Spleen (tissue), 11 donors: ENCODE results near the gene FUOM. TPM values are rescaled to one million over a fixed set of nuclear protein-coding genes. Genes with fewer than 3 reads are reported as not detected.

Experiments used
- DNase-seq: peaks from one replicate; pipeline ENCODE4 v3.0.0-alpha.2; 2020
- H3K27ac ChIP-seq, 8 donors: fragments of 200-600 bp; sonication (generic) in 7 of 8; 1 replicate in 4 of 8; 2 replicates in 4 of 8; pipeline versions ENCODE4 v1.5.0 to v1.8.0; 2016 to 2021; ENCODE audit warnings: inconsistent platforms in 4 of 8, mild to moderate bottlenecking in 4 of 8, moderate library complexity in 1 of 8
- H3K27me3 ChIP-seq, 7 donors: fragments of 200-600 bp; sonication (generic) in 6 of 7; replicated peaks in 1 of 7; 1 replicate in 4 of 7; 2 replicates in 3 of 7; pipeline versions ENCODE4 v1.5.0 to v1.8.0; 2016 to 2021; ENCODE audit warnings: inconsistent platforms in 3 of 7, mild to moderate bottlenecking in 1 of 7
- H3K36me3 ChIP-seq, 6 donors: fragments of 200-600 bp; sonication (generic) in 5 of 6; 1 replicate in 4 of 6; 2 replicates in 2 of 6; pipeline versions ENCODE4 v1.5.0 to v1.8.0; 2016 to 2021; ENCODE audit warnings: inconsistent platforms in 2 of 6
- H3K4me1 ChIP-seq, 6 donors: fragments of 200-600 bp; sonication (generic) in 5 of 6; 1 replicate in 3 of 6; 2 replicates in 3 of 6; pipeline versions ENCODE4 v1.5.0 to v1.8.0; 2016 to 2021; ENCODE audit warnings: inconsistent platforms in 3 of 6
- H3K4me3 ChIP-seq, 8 donors: fragments of 200-600 bp; sonication (generic) in 7 of 8; 1 replicate in 4 of 8; 2 replicates in 4 of 8; pipeline versions ENCODE4 v1.5.0 to v1.8.0; 2016 to 2021; ENCODE audit warnings: inconsistent platforms in 4 of 8, mild to moderate bottlenecking in 4 of 8, moderate library complexity in 2 of 8
- H3K9me3 ChIP-seq, 8 donors: fragments of 200-600 bp; sonication (generic) in 7 of 8; 1 replicate in 4 of 8; 2 replicates in 4 of 8; pipeline versions ENCODE4 v1.5.0 to v1.8.0; 2016 to 2021; ENCODE audit warnings: inconsistent platforms in 4 of 8
- POLR2A ChIP-seq, 3 donors: fragments of 450-650 bp; IDR thresholded peaks; one replicate each; pipeline ENCODE4 v1.5.1; 2017; ENCODE audit warnings: antibody characterized with exemption in 3 of 3, mild to moderate bottlenecking in 1 of 3
- POLR2AphosphoS5 ChIP-seq, 3 donors: sonication (generic); formaldehyde crosslinking; IDR thresholded peaks; one replicate each; pipeline ENCODE4 v1.5.1; 2017; ENCODE audit warnings: antibody characterized with exemption in 3 of 3
- WGBS, 5 donors: extraction: QIAGEN DNeasy Blood & Tissue Kit in 3 of 5; methylation state at CpG; one replicate each; pipeline versions ENCODE4 v1.1.5 to v1.1.7; 2013 to 2018; 5-methylcytosine and 5-hydroxymethylcytosine counted together
- intact Hi-C: fragments of 100-400 bp; cut with DNase I; formaldehyde crosslinking; loops from one replicate; pipeline ENCODE4 v1.15.0; 2023; ENCODE audit warnings: low total_unique reads
- polyA plus RNA-seq, 3 donors: library from polyadenylated mRNA; stranded (reverse); fragments of 200-250 nt; gene quantifications; one replicate each; pipeline ENCODE4 v1.2.1, GENCODE V29; 2013
- total RNA-seq, 7 donors: library from RNA; depleted of rRNA in 3 of 7; stranded (reverse); fragments of >200 nt in 3 of 7; fragmentation: NEBNext Ultra II Directional in 4 of 7; extraction: Animal tissue kit (Norgen Biotek cat#: 25700) in 4 of 7; gene quantifications; one replicate each; pipeline versions ENCODE4 v1.1.0 to v1.2.1, GENCODE V29; 2016 to 2021
- TF ChIP-seq, protein P1 (sequence below), 11 experiments: fragments of 200-600 bp in 7 of 11; fragments of 450-650 bp in 4 of 11; sonication (generic) in 4 of 11; IDR thresholded peaks in 8 of 11; conservative IDR thresholded peaks in 3 of 11; 1 replicate in 7 of 11; 2 replicates in 4 of 11; pipeline versions ENCODE4 v1.4.0 to v1.8.0; 2016 to 2021; ENCODE audit warnings: antibody characterized with exemption in 11 of 11, inconsistent platforms in 4 of 11, mild to moderate bottlenecking in 1 of 11
- donor health status: healthy with polysubstance abuse.
- donor health status: DM: no; HTN: no; CAD: no; lungs with moderate emphysema.
- donor health status: DM: no; HTN: no; CAD: no.
- donor health status: Bipolar disorder and iron deficiency.
- donor health status: healthy.
- donor health status: DM: no; HTN: no; CAD: no.
- donor health status: DM: yes; HTN: yes; CAD: no.

Gene FUOM
- total and polyA plus RNA-seq, 10 donors: 25.3 to 79.6 (median 34.6) TPM

DNA sequence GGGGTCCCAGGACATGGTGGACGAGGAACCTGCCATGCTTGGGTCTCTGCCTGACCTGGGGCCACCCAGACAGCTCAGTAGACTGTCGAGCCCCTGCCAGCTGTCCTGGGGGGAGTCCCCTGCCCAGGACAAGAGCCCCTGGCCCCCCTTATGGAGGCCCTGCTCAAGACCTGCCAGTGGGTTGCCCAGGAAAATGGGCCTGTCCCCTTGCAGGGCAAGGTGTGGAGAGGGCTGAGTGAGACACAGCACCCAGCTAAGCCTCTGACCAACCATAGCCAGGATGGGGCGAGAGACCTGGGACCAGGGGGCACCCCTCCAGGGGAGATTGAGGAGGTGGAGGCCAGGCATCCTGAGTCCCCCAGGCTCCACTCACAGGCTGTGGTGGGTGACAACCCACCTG, 1.8 kb downstream of the FUOM start:
- 91 to 100% (median 100%) methylated on average over 1 to 3 of the region's 3 CpGs for WGBS, 5 donors
- DNase-seq: no peak

DNA sequence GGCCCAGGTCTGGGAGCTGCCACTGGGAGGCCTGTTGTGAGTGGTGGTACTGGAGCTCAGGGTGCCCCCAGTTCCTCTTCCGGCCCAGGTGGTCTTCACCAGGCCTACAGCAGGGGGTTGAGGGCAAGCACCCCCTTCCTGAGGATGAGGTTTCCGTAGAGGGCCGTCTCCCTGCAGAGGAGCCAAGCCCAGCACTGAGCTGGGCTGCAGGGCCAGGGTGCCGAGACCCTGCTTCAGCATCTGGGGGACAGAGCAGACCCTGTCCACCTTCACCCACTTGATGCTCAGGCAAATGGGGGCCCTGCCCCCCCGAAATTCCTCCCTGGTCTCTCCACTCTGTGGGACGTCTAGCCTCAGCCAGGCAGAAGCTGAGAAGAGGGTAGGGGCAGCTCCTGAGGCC, 2.6 kb downstream of the FUOM start:
- Histone ChIP-seq H3K27ac (no peak overlapping the region), H3K4me1 (peaks cover 8 to 29% (median 20%) of the 10 kb centered on the region in 6 donors), H3K9me3 (no peaks in the 10 kb centered on the region), H3K36me3 (peaks cover 0 to 18% (median 0%) of the 10 kb centered on the region in 6 donors), H3K27me3 (peaks cover 0 to 10% (median 0%) of the 10 kb centered on the region in 7 donors), H3K4me3 (no peak overlapping the region)
- 83 to 94% (median 88%) methylated on average over 4 to 6 of the region's 6 CpGs for WGBS, 5 donors
- TF ChIP-seq POLR2AphosphoS5 (IDR thresholded peaks at IDR 0.05) (no peak), POLR2A (IDR thresholded peaks at IDR 0.05) (no peak)
- TF ChIP-seq, protein P1, sequence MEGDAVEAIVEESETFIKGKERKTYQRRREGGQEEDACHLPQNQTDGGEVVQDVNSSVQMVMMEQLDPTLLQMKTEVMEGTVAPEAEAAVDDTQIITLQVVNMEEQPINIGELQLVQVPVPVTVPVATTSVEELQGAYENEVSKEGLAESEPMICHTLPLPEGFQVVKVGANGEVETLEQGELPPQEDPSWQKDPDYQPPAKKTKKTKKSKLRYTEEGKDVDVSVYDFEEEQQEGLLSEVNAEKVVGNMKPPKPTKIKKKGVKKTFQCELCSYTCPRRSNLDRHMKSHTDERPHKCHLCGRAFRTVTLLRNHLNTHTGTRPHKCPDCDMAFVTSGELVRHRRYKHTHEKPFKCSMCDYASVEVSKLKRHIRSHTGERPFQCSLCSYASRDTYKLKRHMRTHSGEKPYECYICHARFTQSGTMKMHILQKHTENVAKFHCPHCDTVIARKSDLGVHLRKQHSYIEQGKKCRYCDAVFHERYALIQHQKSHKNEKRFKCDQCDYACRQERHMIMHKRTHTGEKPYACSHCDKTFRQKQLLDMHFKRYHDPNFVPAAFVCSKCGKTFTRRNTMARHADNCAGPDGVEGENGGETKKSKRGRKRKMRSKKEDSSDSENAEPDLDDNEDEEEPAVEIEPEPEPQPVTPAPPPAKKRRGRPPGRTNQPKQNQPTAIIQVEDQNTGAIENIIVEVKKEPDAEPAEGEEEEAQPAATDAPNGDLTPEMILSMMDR (IDR thresholded peaks at IDR 0.05 in 8 of 11, conservative IDR thresholded peaks at IDR 0.05 in 3 of 11): no peak
- no peak for DNase-seq
- intact Hi-C loops: no loop called here

More for the DNA sequence above, 1.8 kb downstream of the FUOM start:
- Histone ChIP-seq H3K4me3 (no peak overlapping the region), H3K4me1 (peaks cover 8 to 33% (median 20%) of the 10 kb centered on the region in 6 donors), H3K27ac (no peak overlapping the region), H3K27me3 (peaks cover 0 to 2% (median 0%) of the 10 kb centered on the region in 7 donors), H3K36me3 (peaks cover 0 to 18% (median 0%) of the 10 kb centered on the region in 6 donors), H3K9me3 (no peaks in the 10 kb centered on the region)
- TF ChIP-seq POLR2A (IDR thresholded peaks at IDR 0.05) (no peak), POLR2AphosphoS5 (IDR thresholded peaks at IDR 0.05) (no peak)
- TF ChIP-seq, protein P1 (IDR thresholded peaks at IDR 0.05 in 8 of 11, conservative IDR thresholded peaks at IDR 0.05 in 3 of 11): no peak
- intact Hi-C loops: no loop called here

DNA sequence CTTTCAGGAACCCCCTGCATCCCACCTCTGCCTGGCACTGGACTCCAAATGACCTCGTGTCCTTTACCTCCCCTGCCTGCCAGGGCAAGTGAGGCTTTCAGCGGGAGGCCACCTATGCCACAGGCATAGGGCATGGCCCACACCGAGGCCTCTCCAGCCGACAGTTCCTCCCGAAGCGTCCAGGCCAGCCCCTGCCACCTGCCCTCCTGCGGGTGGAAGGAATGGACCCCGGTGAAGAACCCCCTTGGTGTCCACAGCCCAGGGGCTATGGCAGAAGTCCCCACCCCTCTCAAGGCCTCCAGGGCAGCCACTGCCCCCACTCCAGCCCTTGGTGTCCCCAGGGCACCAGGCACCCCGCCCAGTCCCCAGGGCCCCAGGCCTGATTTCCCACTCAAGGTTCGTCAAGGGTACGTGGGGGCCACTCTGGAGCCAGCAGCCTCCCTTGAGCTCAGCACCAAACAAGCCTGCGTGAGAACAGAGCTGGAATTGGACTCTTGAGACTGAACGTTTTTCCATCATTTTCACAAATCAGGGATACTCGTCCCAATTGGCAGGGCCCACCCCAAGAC, 3.1 kb downstream of the FUOM start:
- Histone ChIP-seq H3K36me3 (peaks cover 0 to 18% (median 0%) of the 10 kb centered on the region in 6 donors), H3K27ac (no peak overlapping the region), H3K4me3 (no peak overlapping the region), H3K4me1 (peaks cover 8 to 29% (median 20%) of the 10 kb centered on the region in 6 donors), H3K27me3 (peaks cover 0 to 15% (median 0%) of the 10 kb centered on the region in 7 donors), H3K9me3 (no peaks in the 10 kb centered on the region)
- no peak for DNase-seq
- TF ChIP-seq POLR2AphosphoS5 (IDR thresholded peaks at IDR 0.05) (no peak), POLR2A (IDR thresholded peaks at IDR 0.05) (no peak)
- TF ChIP-seq, protein P1 (IDR thresholded peaks at IDR 0.05 in 8 of 11, conservative IDR thresholded peaks at IDR 0.05 in 3 of 11): no peak
- intact Hi-C loops: no loop called here
- 93 to 96% (median 95%) methylated on average over 11 to 14 of the region's 14 CpGs for WGBS, 5 donors

GRCh38 chr10:133353988-133354605, 3.7 kb downstream of the FUOM start:
- no peak for DNase-seq
- no peak overlapping the region for H3K4me3 ChIP-seq
- H3K27me3 ChIP-seq: peaks cover 0 to 21% (median 0%) of the 10 kb centered on the region in 7 donors
- H3K27ac ChIP-seq: no peak overlapping the region
- TF ChIP-seq, protein P1 (IDR thresholded peaks at IDR 0.05 in 8 of 11, conservative IDR thresholded peaks at IDR 0.05 in 3 of 11): no peak
- TF ChIP-seq POLR2A (IDR thresholded peaks at IDR 0.05) (no peak), POLR2AphosphoS5 (IDR thresholded peaks at IDR 0.05) (no peak)
- intact Hi-C loops: no loop called here
- H3K4me1 ChIP-seq: peaks cover 8 to 29% (median 20%) of the 10 kb centered on the region in 6 donors
- no peaks in the 10 kb centered on the region for H3K9me3 ChIP-seq
- WGBS, 5 donors: 82 to 92% (median 86%) methylated on average over 15 to 16 of the region's 16 CpGs
- H3K36me3 ChIP-seq: peaks cover 0 to 18% (median 0%) of the 10 kb centered on the region in 6 donors
